Stimulated activated CD8-positive, alpha-beta memory T cell treated with anti-CD3 and anti-CD28 coated beads, Interleukin-15, amount 100 ng/mL, for 1 hour (primary cell): Measurements from ENCODE around the gene ARMCX6.
"Not testable (repeated sequence)": the region's sequence is repeated elsewhere in the genome, so short reads cannot be mapped to it uniquely, and the experiment has no call there.

Experiments
- DNase-seq: peaks from one replicate; pipeline ENCODE4 v3.0.0-alpha.2; 2020; ENCODE audit warnings: low read depth

Gene ARMCX6

GRCh38 chrX:101617211-101618191, at the start of gene ARMCX6:
Gene ARMCX6 (minus strand): TSS chrX:101618000. CDS start chrX:101616620, 1,380 bp downstream.
- DNase-seq = peak; percentile 49

- no peak for DNase-seq
Observed at GRCh38 chrX:101659601-101660063, 41.8 kb upstream of the ARMCX6 start, which contains the start of gene ARMCX2. Gene ARMCX2 (minus strand): TSS chrX:101659850. CDS start chrX:101657588, 2,262 bp downstream.

GRCh38 chrX:101658661-101659491, 41.1 kb upstream of the ARMCX6 start:
- DNase-seq = no peak

- no peak for DNase-seq
Observed at GRCh38 chrX:101657495-101657894, 39.7 kb upstream of the ARMCX6 start.

- no peak for DNase-seq
Observed at GRCh38 chrX:101656817-101657216, 39.0 kb upstream of the ARMCX6 start.

GRCh38 chrX:101655534-101655933, 37.7 kb upstream of the ARMCX6 start:
- no peak for DNase-seq

- not testable (repeated sequence) for DNase-seq
Observed at GRCh38 chrX:101647716-101648115, 29.9 kb upstream of the ARMCX6 start.

GRCh38 chrX:101642093-101642492, 24.3 kb upstream of the ARMCX6 start:
- no peak for DNase-seq

- DNase-seq = no peak
Observed at GRCh38 chrX:101639583-101639982, 21.8 kb upstream of the ARMCX6 start.

GRCh38 chrX:101619364-101619763, 1.6 kb upstream of the ARMCX6 start:
- DNase-seq = no peak

GRCh38 chrX:101605728-101606127, 12.1 kb downstream of the ARMCX6 start:
- no peak for DNase-seq

GRCh38 chrX:101605146-101605545, 12.7 kb downstream of the ARMCX6 start:
- no peak for DNase-seq

- no peak for DNase-seq
Observed at GRCh38 chrX:101602077-101602476, 15.7 kb downstream of the ARMCX6 start.

- DNase-seq = not testable (repeated sequence)
Observed at GRCh38 chrX:101599592-101599991, 18.2 kb downstream of the ARMCX6 start.

GRCh38 chrX:101595739-101596419, 21.9 kb downstream of the ARMCX6 start:
- DNase-seq = no peak
